Mucosa of descending colon (tissue), 3 donors: ENCODE results near the gene LNPEP. TPM values are rescaled to one million over a fixed set of nuclear protein-coding genes. Genes with fewer than 3 reads are reported as not detected.
"Not testable (repeated sequence)": the region's sequence is repeated elsewhere in the genome, so short reads cannot be mapped to it uniquely, and the experiment has no call there.

Experiments used
- ATAC-seq: fragments of 200-7000 bp; cut with Tn5 transposase; one replicate; pipeline ENCODE4 v1.9.1; 2020; ENCODE audit warnings: mild to moderate bottlenecking, moderate library complexity
- DNase-seq, 3 donors: peaks; one replicate each; pipeline ENCODE4 v3.0.0-alpha.2; 2020
- H3K36me3 ChIP-seq: fragments of 200-600 bp; one replicate; pipeline ENCODE4 v1.8.0; 2021; ENCODE audit warnings: low read depth, mild to moderate bottlenecking
- H3K4me1 ChIP-seq: fragments of 200-600 bp; one replicate; pipeline ENCODE4 v1.8.0; 2021; ENCODE audit warnings: low read depth, mild to moderate bottlenecking
- H3K4me3 ChIP-seq: fragments of 200-600 bp; one replicate; pipeline ENCODE4 v1.8.0; 2021; ENCODE audit warnings: mild to moderate bottlenecking
- H3K9me3 ChIP-seq: fragments of 200-600 bp; one replicate; pipeline ENCODE4 v1.8.0; 2021; ENCODE audit warnings: mild to moderate bottlenecking
- intact Hi-C, 2 donors: fragments of 100-400 bp; cut with DNase I in 1 of 2; cut with micrococcal nuclease in 1 of 2; formaldehyde crosslinking; loops; one replicate each; pipeline versions ENCODE4 v1.11.0 to v1.11.1; 2022; cut with DNase I, micrococcal nuclease
- total RNA-seq, 3 donors: library from RNA; stranded (reverse); fragmentation: NEBNext Ultra II Directional in 2 of 3; extraction: Animal tissue kit (Norgen Biotek cat#: 25700) in 2 of 3; gene quantifications; one replicate each; pipeline versions ENCODE4 v1.2.1 to v1.2.4, GENCODE V29; 2021 to 2023
- TF ChIP-seq, protein P1 (sequence below): fragments of 200-600 bp; IDR thresholded peaks from one replicate; pipeline ENCODE4 v1.8.0; 2022; ENCODE audit warnings: antibody characterized with exemption, mild to moderate bottlenecking
- donor health status: DM: no; HTN: no; CAD: no; lungs with moderate emphysema.
- donor health status: DM: no; HTN: no; CAD: no.
- donor health status: DM: no; HTN: yes; CAD: no.

The LNPEP gene
- total RNA-seq, 3 donors from 2014 or later: 32.3 to 54.7 (median 38.2) TPM

DNA sequence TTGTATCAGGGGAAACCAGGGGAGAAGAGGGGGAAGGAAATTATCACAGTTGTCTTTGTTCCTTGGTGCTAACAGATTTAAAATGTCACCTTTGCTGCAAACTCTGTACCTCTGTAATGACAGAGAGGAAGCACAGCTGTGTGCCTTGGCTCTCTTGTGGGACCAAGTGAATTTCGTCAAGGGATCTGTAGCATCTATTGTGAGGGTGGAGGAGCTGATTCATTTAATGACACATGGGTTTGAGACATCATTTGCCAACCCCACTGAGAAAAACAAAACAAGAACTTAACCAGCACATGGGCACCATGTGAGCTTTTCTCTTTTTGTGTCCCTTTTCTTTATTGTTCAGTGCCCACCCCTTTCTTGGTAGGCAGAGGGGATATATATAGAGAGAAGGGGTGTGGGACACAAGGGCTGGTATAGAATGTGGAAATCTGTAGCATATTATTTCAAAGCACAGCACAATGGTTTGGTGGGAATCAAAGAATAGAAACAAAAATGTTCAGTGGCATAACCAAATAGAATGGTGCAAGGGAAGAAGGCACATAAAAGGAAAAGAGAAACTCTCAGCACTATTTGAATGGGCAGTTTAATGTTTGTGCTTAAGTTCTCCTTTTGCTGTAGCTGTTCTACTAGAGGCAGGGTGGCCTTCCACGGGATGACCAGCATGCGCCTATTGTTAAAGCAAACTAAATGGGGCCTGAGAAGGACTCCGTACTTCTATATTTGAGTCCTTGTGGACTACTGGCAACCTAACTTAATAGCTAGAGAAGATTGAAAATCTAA is 143.3 kb downstream of the LNPEP start:
- DNase-seq (no peak), ATAC-seq (no peak)
- TF ChIP-seq, protein P1, sequence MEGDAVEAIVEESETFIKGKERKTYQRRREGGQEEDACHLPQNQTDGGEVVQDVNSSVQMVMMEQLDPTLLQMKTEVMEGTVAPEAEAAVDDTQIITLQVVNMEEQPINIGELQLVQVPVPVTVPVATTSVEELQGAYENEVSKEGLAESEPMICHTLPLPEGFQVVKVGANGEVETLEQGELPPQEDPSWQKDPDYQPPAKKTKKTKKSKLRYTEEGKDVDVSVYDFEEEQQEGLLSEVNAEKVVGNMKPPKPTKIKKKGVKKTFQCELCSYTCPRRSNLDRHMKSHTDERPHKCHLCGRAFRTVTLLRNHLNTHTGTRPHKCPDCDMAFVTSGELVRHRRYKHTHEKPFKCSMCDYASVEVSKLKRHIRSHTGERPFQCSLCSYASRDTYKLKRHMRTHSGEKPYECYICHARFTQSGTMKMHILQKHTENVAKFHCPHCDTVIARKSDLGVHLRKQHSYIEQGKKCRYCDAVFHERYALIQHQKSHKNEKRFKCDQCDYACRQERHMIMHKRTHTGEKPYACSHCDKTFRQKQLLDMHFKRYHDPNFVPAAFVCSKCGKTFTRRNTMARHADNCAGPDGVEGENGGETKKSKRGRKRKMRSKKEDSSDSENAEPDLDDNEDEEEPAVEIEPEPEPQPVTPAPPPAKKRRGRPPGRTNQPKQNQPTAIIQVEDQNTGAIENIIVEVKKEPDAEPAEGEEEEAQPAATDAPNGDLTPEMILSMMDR: no peak
- intact Hi-C loops: no loop called here
- no peaks in the 10 kb centered on the region for H3K36me3 ChIP-seq
- H3K9me3 ChIP-seq: no peaks in the 10 kb centered on the region
- no peaks in the 10 kb centered on the region for H3K4me1 ChIP-seq
- no peak overlapping the region for H3K4me3 ChIP-seq

DNA sequence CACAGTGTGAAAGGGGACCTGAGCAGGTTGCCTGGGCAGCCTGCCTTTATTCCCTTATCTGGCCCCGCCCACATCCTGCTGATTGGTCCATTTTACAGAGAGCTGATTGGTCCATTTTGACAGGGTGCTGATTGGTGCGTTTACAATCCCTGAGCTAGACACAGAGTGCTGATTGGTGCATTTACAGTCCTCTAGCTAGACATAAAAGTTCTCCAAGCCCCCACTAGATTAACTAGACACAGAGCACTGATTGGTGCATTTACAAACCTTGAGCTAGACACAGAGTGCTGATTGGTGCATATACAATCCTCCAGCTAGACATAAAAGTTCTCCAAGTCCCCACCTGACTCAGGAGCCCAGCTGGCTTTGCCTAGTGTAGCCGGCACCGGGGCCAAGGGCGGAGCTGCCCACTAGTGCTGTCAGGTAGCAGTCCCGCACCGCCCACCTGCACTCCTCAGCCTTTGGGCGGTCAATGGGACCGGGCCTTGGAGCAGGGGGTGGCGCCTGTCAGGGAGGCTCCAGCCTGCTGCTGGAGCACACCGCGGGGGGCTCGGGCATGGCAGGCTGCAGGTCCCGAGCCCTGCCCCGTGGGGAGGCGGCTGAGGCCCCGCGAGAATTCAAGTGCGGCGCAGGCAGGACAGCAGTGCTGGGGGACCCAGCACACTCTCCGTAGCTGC is 149.0 kb downstream of the LNPEP start:
- H3K4me1 ChIP-seq, intact Hi-C loops, DNase-seq, H3K36me3 ChIP-seq, ATAC-seq, H3K9me3 ChIP-seq, H3K4me3 ChIP-seq: not testable (repeated sequence)

DNA sequence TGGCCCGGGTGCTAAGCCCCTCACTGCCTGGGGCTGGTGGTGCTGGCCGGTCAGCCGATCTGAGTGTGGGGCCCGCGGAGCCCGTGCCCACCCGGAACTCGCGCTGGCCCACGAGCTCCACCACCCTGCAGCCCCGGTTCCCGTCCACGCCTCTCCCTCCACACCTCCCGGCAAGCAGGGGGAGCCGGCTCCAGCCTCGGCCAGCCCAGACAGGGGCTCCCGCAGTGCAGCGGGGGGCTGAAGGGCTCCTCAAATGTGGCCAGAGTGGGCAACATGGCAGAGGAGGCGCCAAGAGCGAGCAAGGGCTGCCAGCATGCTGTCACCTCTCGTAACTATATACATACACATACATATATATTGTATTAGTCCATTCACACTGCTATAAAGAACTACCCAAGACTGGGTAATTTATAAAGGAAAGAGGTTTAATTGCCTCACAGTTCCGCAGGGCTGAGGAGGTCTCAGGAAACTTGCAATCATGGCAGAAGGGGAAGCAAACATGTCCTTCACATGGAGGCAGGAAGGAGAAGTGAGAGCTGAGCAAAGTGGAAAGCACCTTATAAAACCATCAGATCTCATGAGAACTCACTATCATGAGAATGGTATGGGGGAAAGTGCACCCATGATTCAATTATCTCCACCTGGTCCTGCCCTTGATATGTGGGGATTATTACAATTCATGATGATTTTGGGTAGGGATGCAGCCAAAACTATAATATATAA is 149.7 kb downstream of the LNPEP start:
- Histone ChIP-seq H3K4me1 (no peaks in the 10 kb centered on the region), H3K4me3 (no peak overlapping the region), H3K36me3 (no peaks in the 10 kb centered on the region), H3K9me3 (peaks cover 3% of the 10 kb centered on the region)
- no peak for DNase-seq
- intact Hi-C loops: no loop called here
- TF ChIP-seq, protein P1: no peak
- ATAC-seq: no peak

Other genes starting within 250 kb of the LNPEP start
- 100 to 1,000 TPM in 1 of 3 donors, 10 to 100 TPM in 2; 79.4 to 110 (median 98.4) TPM for gene ERAP1, start 128.1 kb upstream of the LNPEP start, total RNA-seq
- 10 to 100 TPM; 16.1 to 44.8 (median 19.5) TPM for gene ERAP2, start 59.6 kb upstream of the LNPEP start, total RNA-seq
- 1 to 10 TPM in 1 of 3 donors, not detected in 2; 1.7 TPM for gene LIX1, start 206.5 kb downstream of the LNPEP start, total RNA-seq
- gene RIOK2, start 247.2 kb downstream of the LNPEP start, total RNA-seq: 10 to 100 TPM; 18.0 to 26.8 (median 21.3) TPM